H9 (cell line): ENCODE data around the gene KAZN. TPM values are rescaled to one million over a fixed set of nuclear protein-coding genes. Genes with fewer than 3 reads are reported as not detected.

Experiments used
- DNase-seq: peaks from one replicate; pipeline ENCODE4 v3.0.0-alpha.2; 2017
- H2AFZ ChIP-seq: one replicate; pipeline ENCODE4 v1.6.1; 2013; ENCODE audit warnings: mild to moderate bottlenecking, low read length, control low read depth, moderate library complexity
- H2AK5ac ChIP-seq: 2 replicates; pipeline ENCODE4 v1.6.1; 2013; ENCODE audit warnings: low read length, control low read depth, mixed read lengths; ENCODE audit not compliant: insufficient read length
- H2BK120ac ChIP-seq: one replicate; pipeline ENCODE4 v1.6.1; 2013; ENCODE audit warnings: low read depth, mild to moderate bottlenecking, low read length, control low read depth, inconsistent platforms; ENCODE audit not compliant: poor library complexity, severe bottlenecking
- H2BK12ac ChIP-seq: 2 replicates; pipeline ENCODE4 v1.6.1; 2013; ENCODE audit warnings: low read length, control low read depth, mixed read lengths, low read depth; ENCODE audit not compliant: insufficient read length
- H2BK15ac ChIP-seq: 2 replicates; pipeline ENCODE4 v1.6.1; 2013; ENCODE audit warnings: low read depth, low read length, control low read depth
- H2BK20ac ChIP-seq: one replicate; pipeline ENCODE4 v1.6.1; 2013; ENCODE audit warnings: low read depth, mild to moderate bottlenecking, low read length, control low read depth, inconsistent platforms; ENCODE audit not compliant: poor library complexity, severe bottlenecking
- H2BK5ac ChIP-seq: 2 replicates; pipeline ENCODE4 v1.6.1; 2013; ENCODE audit warnings: low read length, control low read depth, mixed read lengths; ENCODE audit not compliant: insufficient read length
- H3K14ac ChIP-seq: 2 replicates; pipeline ENCODE4 v1.6.1; 2013; ENCODE audit warnings: low read length, control low read depth; ENCODE audit not compliant: insufficient read depth
- H3K18ac ChIP-seq: 2 replicates; pipeline ENCODE4 v1.6.1; 2013; ENCODE audit warnings: low read depth, mild to moderate bottlenecking, mixed read lengths, low read length, control low read depth; ENCODE audit not compliant: insufficient read length
- H3K23ac ChIP-seq: 2 replicates; pipeline ENCODE4 v1.6.1; 2013; ENCODE audit warnings: low read length, control low read depth, mixed read lengths, low read depth; ENCODE audit not compliant: insufficient read length
- H3K23me2 ChIP-seq: 2 replicates; pipeline ENCODE4 v1.6.1; 2013; ENCODE audit warnings: low read depth, mild to moderate bottlenecking, mixed read lengths, low read length, control low read depth; ENCODE audit not compliant: insufficient read length, poor library complexity, severe bottlenecking
- H3K27ac ChIP-seq: 2 replicates; pipeline ENCODE4 v1.5.1; 2013; ENCODE audit warnings: low read length, control low read depth, mixed read lengths, low read depth; ENCODE audit not compliant: insufficient read length
- H3K27me3 ChIP-seq: 2 replicates; pipeline ENCODE4 v1.6.1; 2013; ENCODE audit warnings: low read length, control low read depth, inconsistent platforms; ENCODE audit not compliant: insufficient read depth
- H3K4ac ChIP-seq: 2 replicates; pipeline ENCODE4 v1.6.1; 2013; ENCODE audit warnings: low read depth, mild to moderate bottlenecking, control low read depth, inconsistent platforms, low read length, moderate library complexity
- H3K4me1 ChIP-seq: 2 replicates; pipeline ENCODE4 v1.6.1; 2013; ENCODE audit warnings: low read length, control low read depth, inconsistent platforms; ENCODE audit not compliant: insufficient read depth
- H3K4me2 ChIP-seq: 2 replicates; pipeline ENCODE4 v1.6.1; 2013; ENCODE audit warnings: low read length, control low read depth, mixed read lengths; ENCODE audit not compliant: insufficient read length, insufficient read depth
- H3K56ac ChIP-seq: 2 replicates; pipeline ENCODE4 v1.6.1; 2013; ENCODE audit warnings: low read depth, mild to moderate bottlenecking, mixed read lengths, low read length, control low read depth; ENCODE audit not compliant: insufficient read length
- H3K79me1 ChIP-seq: 2 replicates; pipeline ENCODE4 v1.6.1; 2013; ENCODE audit warnings: low read depth, mild to moderate bottlenecking, moderate library complexity, low read length, control low read depth, inconsistent platforms; ENCODE audit not compliant: insufficient read depth, poor library complexity, severe bottlenecking
- H3K79me2 ChIP-seq: 2 replicates; pipeline ENCODE4 v1.6.1; 2013; ENCODE audit warnings: low read length, control low read depth, inconsistent platforms; ENCODE audit not compliant: insufficient read depth
- H3K9ac ChIP-seq: 2 replicates; pipeline ENCODE4 v1.6.1; 2013; ENCODE audit warnings: low read length, control low read depth, mixed read lengths; ENCODE audit not compliant: insufficient read length; ENCODE audit errors: extremely low read depth
- H3K9me3 ChIP-seq: one replicate; pipeline ENCODE4 v1.6.1; 2013; ENCODE audit warnings: low read depth, low read length, inconsistent platforms; ENCODE audit not compliant: control insufficient read depth
- H3T11ph ChIP-seq: one replicate; pipeline ENCODE4 v1.6.1; 2013; ENCODE audit warnings: mild to moderate bottlenecking, low read length, control low read depth, inconsistent platforms
- H4K20me1 ChIP-seq: one replicate; pipeline ENCODE4 v1.6.1; 2013; ENCODE audit not compliant: control insufficient read depth, insufficient read length, insufficient read depth
- H4K5ac ChIP-seq: 2 replicates; pipeline ENCODE4 v1.6.1; 2013; ENCODE audit warnings: low read depth, mild to moderate bottlenecking, mixed read lengths, low read length, control low read depth; ENCODE audit not compliant: insufficient read length
- H4K8ac ChIP-seq: replicated peaks from 2 replicates; pipeline ENCODE4 v1.6.1; 2013; ENCODE audit warnings: low read length, control low read depth, mixed read lengths, low read depth; ENCODE audit not compliant: insufficient read length
- H4K91ac ChIP-seq: 2 replicates; pipeline ENCODE4 v1.6.1; 2013; ENCODE audit warnings: low read depth, mild to moderate bottlenecking, moderate library complexity, mixed read lengths, low read length, control low read depth; ENCODE audit not compliant: insufficient read length
- H3K27ac Mint-ChIP-seq, 3 experiments: 2 replicates in 2 of 3; 3 replicates in 1 of 3; pipeline ENCODE4 v1.8.0; 2020 to 2021; ENCODE audit warnings: mixed read lengths in 3 of 3, mild to moderate bottlenecking in 1 of 3, moderate library complexity in 1 of 3
- H3K27me3 Mint-ChIP-seq: 2 replicates; pipeline ENCODE4 v1.8.0; 2021; ENCODE audit warnings: low read depth, mild to moderate bottlenecking, moderate library complexity, mixed read lengths
- H3K36me3 Mint-ChIP-seq, 3 experiments: 2 replicates in 2 of 3; 3 replicates in 1 of 3; pipeline ENCODE4 v1.8.0; 2020 to 2021; ENCODE audit warnings: low read depth in 3 of 3, mixed read lengths in 3 of 3; ENCODE audit not compliant: insufficient read depth in 1 of 3
- H3K4me1 Mint-ChIP-seq, 2 experiments: 2 replicates each; pipeline ENCODE4 v1.8.0; 2020; ENCODE audit warnings: mixed read lengths in 2 of 2
- H3K4me3 Mint-ChIP-seq, 2 experiments: 2 replicates in 1 of 2; 3 replicates in 1 of 2; pipeline ENCODE4 v1.8.0; 2020 to 2021; ENCODE audit warnings: mild to moderate bottlenecking in 2 of 2, mixed read lengths in 2 of 2, moderate library complexity in 1 of 2
- H3K9me3 Mint-ChIP-seq, 2 experiments: 2 replicates in 1 of 2; 3 replicates in 1 of 2; pipeline ENCODE4 v1.8.0; 2020; ENCODE audit warnings: mild to moderate bottlenecking in 2 of 2, mixed read lengths in 2 of 2, moderate library complexity in 1 of 2
- WGBS: extraction: QIAGEN DNeasy Blood & Tissue Kit; methylation state at CpG from one replicate; pipeline ENCODE4 v1.1.7; 2013; ENCODE audit warnings: missing lambda C conversion rate, low lambda C conversion rate, mixed read lengths; ENCODE audit not compliant: insufficient read length; ENCODE audit errors: extremely low coverage; 5-methylcytosine and 5-hydroxymethylcytosine counted together
- total RNA-seq: library from RNA; stranded (reverse); gene quantifications from 2 replicates; pipeline ENCODE4 v1.2.1, GENCODE V29; 2021
- TF ChIP-seq, protein P1 (sequence below): fragments of 200-600 bp; sonication (generic); conservative IDR thresholded peaks from 3 replicates; pipeline ENCODE4 v1.8.0; 2021; ENCODE audit warnings: antibody characterized with exemption, mild to moderate bottlenecking

The KAZN gene
- total RNA-seq, 1 experiment from 2014 or later, result 7.6 TPM

- Histone ChIP-seq H3K4ac (no peak overlapping the region), H3K27me3 (no peaks in the 10 kb centered on the region), H3K23ac (no peak overlapping the region), H2BK120ac (no peak overlapping the region), H3K9ac (no peak overlapping the region), H3K56ac (no peak overlapping the region), H2BK5ac (no peak overlapping the region), H3K4me1 (no peaks in the 10 kb centered on the region; the same call in none of the 2 replicates), H3K27ac (no peak overlapping the region), H3T11ph (no peak overlapping the region), H4K91ac (no peak overlapping the region), H4K8ac (no peak overlapping the region), H3K18ac (no peak overlapping the region), H2BK20ac (no peak overlapping the region), H2BK12ac (no peak overlapping the region), H3K4me2 (no peak overlapping the region), H3K14ac (no peak overlapping the region), H3K79me2 (no peaks in the 10 kb centered on the region), H2AK5ac (no peak overlapping the region), H3K9me3 (no peaks in the 10 kb centered on the region), H2BK15ac (no peak overlapping the region), H2AFZ (no peak overlapping the region), H4K5ac (no peak overlapping the region), H3K23me2 (no peaks in the 10 kb centered on the region), H3K79me1 (no peaks in the 10 kb centered on the region), H4K20me1 (no peaks in the 10 kb centered on the region)
- no CpG with 5 or more reads among the region's 10 CpGs for WGBS
- no peak for DNase-seq
- Mint-ChIP-seq H3K4me3 (no peak overlapping the region), H3K4me1 (peaks cover 31 to 33% of the 10 kb centered on the region in 2 experiments), H3K9me3 (no peaks in the 10 kb centered on the region), H3K27me3 (no peaks in the 10 kb centered on the region; the same call in 1 of the 2 replicates), H3K27ac (no peak overlapping the region; a peak in 1 of 7 replicates), H3K36me3 (no peaks in the 10 kb centered on the region)
- TF ChIP-seq, protein P1, sequence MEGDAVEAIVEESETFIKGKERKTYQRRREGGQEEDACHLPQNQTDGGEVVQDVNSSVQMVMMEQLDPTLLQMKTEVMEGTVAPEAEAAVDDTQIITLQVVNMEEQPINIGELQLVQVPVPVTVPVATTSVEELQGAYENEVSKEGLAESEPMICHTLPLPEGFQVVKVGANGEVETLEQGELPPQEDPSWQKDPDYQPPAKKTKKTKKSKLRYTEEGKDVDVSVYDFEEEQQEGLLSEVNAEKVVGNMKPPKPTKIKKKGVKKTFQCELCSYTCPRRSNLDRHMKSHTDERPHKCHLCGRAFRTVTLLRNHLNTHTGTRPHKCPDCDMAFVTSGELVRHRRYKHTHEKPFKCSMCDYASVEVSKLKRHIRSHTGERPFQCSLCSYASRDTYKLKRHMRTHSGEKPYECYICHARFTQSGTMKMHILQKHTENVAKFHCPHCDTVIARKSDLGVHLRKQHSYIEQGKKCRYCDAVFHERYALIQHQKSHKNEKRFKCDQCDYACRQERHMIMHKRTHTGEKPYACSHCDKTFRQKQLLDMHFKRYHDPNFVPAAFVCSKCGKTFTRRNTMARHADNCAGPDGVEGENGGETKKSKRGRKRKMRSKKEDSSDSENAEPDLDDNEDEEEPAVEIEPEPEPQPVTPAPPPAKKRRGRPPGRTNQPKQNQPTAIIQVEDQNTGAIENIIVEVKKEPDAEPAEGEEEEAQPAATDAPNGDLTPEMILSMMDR, result no peak
These were observed 176.9 kb downstream of the KAZN start for GRCh38 chr1:14775434-14775833.
